GM13976 (cell line): ENCODE results near the gene SV2C.
"Not testable (repeated sequence)": the region's sequence is repeated elsewhere in the genome, so short reads cannot be mapped to it uniquely, and the experiment has no call there.

ENCODE experiments used
- DNase-seq: peaks from one replicate; pipeline ENCODE4 v3.0.0; 2012; ENCODE audit warnings: low spot score
- CTCF ChIP-seq: IDR thresholded peaks from 2 replicates; pipeline ENCODE4 v1.5.1; 2012; ENCODE audit warnings: borderline replicate concordance, mild to moderate bottlenecking; ENCODE audit not compliant: insufficient read depth; ENCODE audit errors: extremely low read depth, missing control alignments, control extremely low read depth
- in situ Hi-C: fragments of 300-500 bp; cut with MboI; formaldehyde crosslinking; loops from one replicate; pipeline ENCODE4 v1.12.0; 2022; ENCODE audit warnings: low sequenced_read_pairs, mixed read lengths, inconsistent platforms; ENCODE audit not compliant: unreplicated experiment

The SV2C gene

GRCh38 chr5:76305775-76306174 is 222.6 kb downstream of the SV2C start:
- DNase-seq = no peak
- in situ Hi-C loops = no loop called here
- TF ChIP-seq CTCF = no peak

DNA sequence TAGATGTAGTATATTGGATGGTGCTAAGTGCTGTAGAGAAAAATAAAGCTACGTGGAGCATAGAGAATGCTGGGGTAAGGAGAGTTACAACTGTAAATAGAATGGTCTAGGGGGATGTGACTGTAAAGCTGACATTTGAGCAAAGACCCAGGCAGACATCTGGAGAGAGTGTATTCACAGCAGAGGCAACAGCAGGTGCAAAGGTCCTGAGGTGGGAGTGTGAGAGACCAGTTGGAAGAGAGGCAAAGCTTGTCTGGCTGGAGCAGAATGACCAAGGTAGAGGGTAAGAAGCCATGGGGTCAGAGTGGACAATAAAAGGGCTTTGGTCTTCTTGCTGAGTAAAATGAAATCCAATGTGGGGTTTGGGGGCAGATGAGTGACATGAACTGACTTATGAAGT is 227.0 kb downstream of the SV2C start:
- TF ChIP-seq CTCF = no peak
- in situ Hi-C loops = no loop called here
- DNase-seq = no peak

GRCh38 chr5:76312783-76313182 is 229.6 kb downstream of the SV2C start:
- DNase-seq = no peak
- no peak for TF ChIP-seq CTCF
- in situ Hi-C loops = no loop called here

GRCh38 chr5:76314643-76315042 is 231.5 kb downstream of the SV2C start:
- no peak for TF ChIP-seq CTCF
- in situ Hi-C loops = no loop called here
- no peak for DNase-seq

DNA sequence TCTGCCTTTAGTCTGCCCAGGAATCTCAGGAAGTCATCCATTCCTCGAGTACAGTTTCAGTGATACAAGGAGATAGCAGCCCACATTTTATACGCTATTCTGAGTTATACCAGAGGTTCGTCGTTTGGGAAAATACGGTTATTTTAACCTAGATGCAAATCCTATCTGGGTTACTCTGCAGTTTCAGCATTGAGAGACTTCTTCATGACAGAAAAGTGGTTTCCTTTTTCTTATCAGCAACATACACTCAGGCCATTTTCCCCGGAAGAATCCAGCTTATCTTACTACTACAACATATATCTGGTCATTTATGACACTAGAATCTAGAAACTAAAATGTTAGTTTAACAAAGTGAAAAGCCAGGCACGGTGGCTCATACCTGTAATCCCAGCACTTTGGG is 236.5 kb downstream of the SV2C start:
- in situ Hi-C loops = no loop called here
- DNase-seq = no peak
- no peak for TF ChIP-seq CTCF

DNA sequence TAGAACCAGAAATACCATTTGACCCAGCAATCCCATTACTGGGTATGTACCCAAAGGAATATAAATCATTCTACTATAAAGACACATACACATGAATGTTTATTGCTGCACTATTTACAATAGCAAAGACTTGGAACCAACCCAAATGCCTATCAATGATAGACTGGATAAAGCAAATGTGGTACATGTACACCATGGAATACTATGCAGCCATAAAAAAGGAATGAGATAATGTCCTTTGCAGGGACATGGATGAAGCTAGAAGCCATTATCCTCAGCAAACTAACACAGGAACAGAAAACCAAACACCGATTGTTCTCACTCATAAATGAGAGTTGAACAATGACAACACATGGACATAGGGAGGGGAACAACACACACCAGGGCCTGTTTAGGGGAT is 240.3 kb downstream of the SV2C start:
- DNase-seq, in situ Hi-C loops: not testable (repeated sequence)

- no peak for DNase-seq
- in situ Hi-C loops = no loop called here
- TF ChIP-seq CTCF = no peak
Measured at GRCh38 chr5:76325326-76325725, 242.1 kb downstream of the SV2C start.
